GM12801 (cell line): ENCODE measurements around the gene ZBTB44.

ENCODE experiments used
- TF ChIP-seq, protein P1 (sequence below): IDR thresholded peaks from one replicate; pipeline ENCODE4 v1.5.1; 2011; ENCODE audit warnings: control low read depth; ENCODE audit not compliant: insufficient read length; ENCODE audit errors: extremely low read depth

ZBTB44 gene

DNA sequence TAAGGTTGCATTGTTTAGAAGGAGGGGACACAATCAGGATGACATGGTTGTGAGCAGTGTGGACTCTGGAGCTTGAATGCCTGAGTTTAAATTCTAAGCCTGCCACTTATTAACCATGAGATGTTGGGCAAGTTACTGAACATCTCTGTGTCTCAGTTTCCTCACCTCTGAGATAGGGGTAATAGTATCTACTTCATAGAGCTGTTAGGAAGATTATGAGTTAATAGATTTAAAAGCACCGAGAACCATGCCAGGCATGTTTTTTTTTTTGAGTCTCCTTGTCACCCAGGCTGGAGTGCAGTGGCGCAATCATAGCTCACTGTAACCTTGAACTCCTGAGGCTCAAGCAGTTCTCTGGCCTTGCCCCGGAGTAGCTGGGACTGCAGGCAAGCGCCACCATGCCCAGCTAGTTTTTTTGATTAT, 121.9 kb downstream of the ZBTB44 start:
- TF ChIP-seq, protein P1, sequence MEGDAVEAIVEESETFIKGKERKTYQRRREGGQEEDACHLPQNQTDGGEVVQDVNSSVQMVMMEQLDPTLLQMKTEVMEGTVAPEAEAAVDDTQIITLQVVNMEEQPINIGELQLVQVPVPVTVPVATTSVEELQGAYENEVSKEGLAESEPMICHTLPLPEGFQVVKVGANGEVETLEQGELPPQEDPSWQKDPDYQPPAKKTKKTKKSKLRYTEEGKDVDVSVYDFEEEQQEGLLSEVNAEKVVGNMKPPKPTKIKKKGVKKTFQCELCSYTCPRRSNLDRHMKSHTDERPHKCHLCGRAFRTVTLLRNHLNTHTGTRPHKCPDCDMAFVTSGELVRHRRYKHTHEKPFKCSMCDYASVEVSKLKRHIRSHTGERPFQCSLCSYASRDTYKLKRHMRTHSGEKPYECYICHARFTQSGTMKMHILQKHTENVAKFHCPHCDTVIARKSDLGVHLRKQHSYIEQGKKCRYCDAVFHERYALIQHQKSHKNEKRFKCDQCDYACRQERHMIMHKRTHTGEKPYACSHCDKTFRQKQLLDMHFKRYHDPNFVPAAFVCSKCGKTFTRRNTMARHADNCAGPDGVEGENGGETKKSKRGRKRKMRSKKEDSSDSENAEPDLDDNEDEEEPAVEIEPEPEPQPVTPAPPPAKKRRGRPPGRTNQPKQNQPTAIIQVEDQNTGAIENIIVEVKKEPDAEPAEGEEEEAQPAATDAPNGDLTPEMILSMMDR, result no peak

DNA sequence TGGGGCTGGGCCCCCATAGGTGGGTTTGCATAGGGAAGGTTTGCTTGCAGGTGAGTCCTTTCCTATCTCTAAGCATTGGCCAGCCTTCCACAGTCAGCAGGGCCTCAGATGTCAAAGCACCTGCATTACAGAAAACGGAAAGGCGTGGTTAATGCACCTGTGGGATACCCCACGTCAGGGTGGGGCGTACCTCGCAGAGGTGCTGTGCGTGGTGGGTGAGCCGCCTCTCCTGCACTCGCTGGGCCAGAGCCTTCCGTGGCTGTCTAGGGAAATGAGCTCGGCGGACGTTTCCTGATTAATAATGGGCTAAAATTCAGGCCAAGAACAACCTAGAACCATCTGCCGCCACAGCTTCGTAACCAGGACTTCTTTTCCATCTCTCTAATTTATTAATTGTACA, 122.8 kb downstream of the ZBTB44 start:
- TF ChIP-seq, protein P1, result no peak

DNA sequence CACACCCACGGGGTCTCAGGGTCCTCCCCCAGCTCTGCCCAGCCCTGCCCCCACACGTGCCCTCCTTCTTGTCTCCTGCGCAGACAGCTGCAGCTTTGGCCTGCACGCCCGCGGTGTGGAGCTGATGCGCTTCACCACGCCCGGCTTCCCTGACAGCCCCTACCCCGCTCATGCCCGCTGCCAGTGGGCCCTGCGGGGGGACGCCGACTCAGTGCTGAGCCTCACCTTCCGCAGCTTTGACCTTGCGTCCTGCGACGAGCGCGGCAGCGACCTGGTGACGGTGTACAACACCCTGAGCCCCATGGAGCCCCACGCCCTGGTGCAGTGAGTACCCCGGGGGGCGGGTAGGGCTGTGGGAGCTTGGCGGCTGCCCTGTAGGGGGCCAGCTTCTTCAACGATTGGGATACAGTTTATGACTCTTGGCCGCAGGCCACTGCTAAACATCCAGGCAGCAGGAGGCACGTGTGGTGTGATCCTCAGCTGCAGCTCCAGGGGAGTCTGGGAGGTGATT, 124.3 kb downstream of the ZBTB44 start:
- TF ChIP-seq, protein P1, result no peak

DNA sequence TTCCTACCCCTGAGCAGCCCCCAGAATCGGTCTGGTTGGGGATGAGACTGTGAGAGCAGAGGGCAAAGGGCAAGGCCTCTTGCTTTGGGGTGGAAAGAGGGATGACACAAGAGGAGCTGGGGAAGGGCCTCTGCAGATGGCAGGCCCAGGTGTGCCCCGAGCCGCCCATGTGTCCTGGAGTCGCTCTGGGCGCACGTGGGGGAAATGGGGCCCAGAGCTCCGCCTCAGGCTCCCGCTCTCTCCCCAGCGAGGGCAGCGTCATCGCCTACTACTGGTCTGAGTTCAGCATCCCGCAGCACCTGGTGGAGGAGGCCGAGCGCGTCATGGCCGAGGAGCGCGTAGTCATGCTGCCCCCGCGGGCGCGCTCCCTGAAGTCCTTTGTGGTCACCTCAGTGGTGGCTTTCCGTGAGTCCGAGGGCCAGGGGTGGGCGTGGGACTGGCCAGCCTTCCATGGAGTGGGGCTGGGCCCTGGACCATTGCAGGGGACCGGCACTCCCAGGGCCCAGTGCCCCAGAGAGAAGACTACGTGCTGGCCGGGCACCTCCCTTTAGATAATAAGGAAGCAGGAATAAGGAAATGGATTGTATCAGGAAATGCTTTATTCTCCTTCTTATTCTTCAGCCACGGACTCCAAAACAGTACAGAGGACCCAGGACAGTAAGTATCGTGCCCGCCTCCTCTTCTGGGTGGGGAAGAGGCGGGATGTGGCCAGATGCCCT, 125.1 kb downstream of the ZBTB44 start:
- TF ChIP-seq, protein P1, result no peak

DNA sequence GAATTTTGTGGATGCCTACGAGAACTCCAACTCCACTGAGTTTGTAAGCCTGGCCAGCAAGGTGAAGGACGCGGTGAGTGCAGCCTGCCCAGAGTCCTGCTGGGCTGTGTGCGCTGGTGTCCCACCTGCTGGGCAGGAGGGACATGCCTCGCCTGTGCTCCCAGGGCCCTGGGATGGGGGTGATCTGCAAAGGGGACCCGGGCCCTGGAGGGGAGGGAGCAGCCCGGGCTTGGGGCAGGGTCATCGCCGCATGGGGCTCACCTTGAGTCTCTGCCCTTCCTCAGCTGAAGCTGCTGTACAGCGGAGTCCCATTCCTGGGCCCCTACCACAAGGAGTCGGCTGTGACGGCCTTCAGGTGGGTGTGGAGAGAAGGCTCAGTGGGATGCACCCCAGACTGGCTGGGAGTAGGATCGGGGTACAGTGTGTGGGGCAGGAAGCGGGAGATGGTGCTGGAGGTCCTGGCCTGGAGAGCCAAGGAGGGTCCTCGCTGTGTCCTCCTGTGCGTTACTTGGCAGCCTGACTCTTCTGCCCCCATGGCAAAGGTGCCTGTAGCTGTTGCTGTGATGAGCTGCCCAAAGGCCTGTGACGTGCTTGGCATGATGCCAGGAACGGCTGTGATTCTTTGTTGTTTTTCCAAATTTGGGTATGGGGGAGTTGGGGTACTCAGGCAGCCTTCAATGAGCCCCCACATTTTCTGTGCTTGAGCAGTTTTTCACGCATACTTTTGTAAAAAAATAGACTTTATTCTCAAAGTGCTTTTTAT, 126.0 kb downstream of the ZBTB44 start:
- TF ChIP-seq, protein P1, result no peak

DNA sequence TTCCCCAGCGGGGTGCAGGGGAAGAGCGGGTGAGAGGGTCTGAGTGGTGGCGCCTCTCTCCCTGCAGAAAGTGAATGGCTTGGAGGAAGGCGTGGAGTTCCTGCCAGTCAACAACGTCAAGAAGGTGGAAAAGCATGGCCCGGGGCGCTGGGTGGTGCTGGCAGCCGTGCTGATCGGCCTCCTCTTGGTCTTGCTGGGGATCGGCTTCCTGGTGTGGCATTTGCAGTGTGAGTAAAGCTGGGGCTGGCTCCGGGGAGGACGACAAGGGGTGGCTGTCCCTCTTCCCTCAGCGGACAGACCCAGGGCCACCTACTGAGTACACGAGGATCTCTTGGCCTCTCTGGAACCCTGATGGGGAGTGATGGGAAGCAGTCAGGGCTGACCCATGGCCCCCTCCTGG, 126.7 kb downstream of the ZBTB44 start:
- TF ChIP-seq, protein P1, result no peak

DNA sequence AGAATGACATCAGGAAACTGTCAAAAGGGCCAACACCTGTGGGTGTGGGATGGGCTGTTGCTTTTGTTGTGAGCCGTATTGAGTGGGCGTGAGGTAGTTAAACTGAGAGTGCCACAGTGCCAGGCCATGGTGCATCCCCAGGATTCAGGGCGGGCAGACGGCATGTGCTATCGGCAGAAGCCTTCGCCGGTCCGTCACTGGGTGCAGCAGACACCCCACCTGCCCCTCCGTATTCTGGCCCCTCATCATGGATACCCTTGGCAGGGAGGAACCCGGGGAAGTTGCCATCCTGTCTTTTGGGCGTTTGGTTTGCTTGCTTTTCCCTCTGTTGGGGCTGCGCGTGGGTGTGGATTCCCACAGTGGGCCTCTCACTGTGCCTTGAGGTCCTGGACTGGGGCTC, 127.6 kb downstream of the ZBTB44 start:
- TF ChIP-seq, protein P1, result no peak
